GM12801 (cell line): ENCODE measurements around the gene UQCR10.

Experiments
- CTCF ChIP-seq: IDR thresholded peaks from one replicate; pipeline ENCODE4 v1.5.1; 2011; ENCODE audit warnings: control low read depth; ENCODE audit not compliant: insufficient read length; ENCODE audit errors: extremely low read depth

The UQCR10 gene

DNA sequence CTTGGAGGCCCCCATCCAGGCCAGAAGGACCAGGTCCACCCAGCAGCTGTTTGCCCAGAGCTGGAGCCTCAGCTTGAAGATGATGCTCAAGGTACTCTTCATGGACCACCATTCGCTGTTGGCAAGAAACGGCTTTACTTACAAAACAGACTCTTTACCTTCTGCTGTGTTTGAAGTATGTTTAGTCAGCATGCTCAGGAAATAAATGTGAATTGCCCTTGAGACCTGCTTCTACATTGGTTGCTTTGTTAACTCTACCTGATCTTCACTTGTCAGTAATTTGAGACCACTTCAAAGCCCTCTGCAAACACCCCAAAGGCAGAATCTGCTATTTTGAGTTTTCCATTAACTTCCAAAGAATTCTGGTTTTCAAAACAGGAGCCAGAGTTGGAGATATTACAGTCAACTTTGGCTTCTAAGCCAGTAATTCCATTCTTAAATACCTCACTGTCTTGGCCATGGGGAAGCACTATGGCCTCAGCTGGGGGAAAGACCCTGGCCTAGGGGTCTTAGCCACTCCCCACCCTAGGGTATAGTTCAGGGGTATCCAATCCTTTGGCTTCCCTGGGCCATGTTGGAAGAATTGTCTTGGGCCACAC lies 2.7 kb downstream of the UQCR10 start:
- TF ChIP-seq CTCF, result no peak

- TF ChIP-seq CTCF, result no peak
These were observed 5.0 kb downstream of the UQCR10 start for GRCh38 chr22:29772170-29772641.

DNA sequence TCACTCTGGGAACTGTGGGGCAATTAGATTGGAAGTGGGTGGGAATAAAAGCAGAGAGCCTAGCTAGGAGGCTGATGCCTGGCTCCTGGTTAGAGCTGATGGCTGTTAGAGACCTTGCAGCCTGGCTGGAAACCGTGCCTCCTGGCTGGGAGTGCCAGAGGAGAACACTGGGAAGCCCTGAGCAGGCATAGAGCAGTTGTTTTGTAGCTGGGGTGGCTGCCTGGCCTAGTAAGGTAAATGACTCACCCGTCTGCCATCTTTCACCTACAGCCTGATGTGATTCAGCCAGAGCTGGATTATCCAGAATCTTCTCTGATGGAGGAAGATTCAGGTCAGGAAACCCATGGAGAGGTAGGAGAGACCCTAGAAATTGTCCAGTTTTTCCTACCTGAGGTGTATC lies 6.1 kb downstream of the UQCR10 start:
- TF ChIP-seq CTCF, result no peak

DNA sequence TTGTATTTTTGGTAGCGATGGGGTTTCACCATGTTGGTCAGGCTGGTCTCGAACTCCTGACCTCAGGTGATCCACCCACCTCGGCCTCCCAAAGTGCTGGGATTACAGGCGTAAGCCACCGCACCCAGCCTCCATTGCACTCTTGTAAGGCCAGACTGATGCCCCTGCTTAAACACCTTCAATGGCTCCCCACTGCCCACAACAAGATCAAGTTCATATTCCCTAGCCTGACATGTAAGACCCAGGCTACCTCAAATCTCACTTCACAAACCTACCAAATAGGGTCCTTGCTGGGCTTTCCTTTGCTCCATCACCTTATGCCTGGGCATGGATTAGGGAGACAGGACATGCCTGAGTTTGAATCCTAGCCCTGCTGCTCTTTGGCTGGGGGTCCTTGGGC lies 13.1 kb downstream of the UQCR10 start:
- no peak for TF ChIP-seq CTCF

GRCh38 chr22:29780748-29781676 lies 13.8 kb downstream of the UQCR10 start:
- no peak for TF ChIP-seq CTCF

DNA sequence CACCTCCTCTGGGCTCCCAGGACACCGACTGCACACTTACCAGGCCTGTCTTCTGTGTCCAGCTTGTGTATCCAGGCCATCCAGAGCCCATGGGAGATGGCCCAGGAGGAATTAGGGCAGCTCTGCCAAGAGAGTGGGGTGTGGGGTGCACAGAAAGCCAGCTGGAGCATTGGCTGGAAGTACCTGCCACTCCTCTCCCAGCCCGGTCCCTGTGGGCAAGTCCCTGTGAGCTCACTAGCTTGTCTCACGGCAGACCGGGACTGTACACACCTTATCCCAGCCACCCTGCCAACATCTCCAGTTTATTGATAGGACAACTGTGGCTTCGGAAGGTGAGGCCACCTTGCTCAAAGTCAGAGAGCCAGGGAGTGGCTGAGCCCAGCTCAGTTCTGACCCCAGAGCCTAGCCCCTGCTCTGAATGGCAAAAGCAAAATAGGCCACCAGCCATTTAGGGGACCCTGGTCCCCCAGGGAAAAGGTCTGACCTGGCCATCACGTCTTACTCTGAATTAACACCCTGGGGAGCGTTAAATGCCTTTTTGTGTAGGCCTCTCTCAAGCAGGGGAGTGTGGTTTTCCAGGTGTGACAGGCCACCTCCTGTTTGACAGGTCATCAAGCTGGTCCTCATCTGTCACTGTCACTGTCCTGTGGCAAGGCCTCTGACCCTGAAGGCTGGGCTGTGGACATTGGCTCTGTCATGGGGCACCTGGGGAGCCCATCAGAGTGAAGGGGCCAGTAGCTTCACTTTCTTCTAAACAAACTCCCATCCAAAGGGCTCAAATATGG lies 15.1 kb downstream of the UQCR10 start:
- no peak for TF ChIP-seq CTCF
